HCT116 (cell line): ENCODE results near the gene BRWD1. TPM values are rescaled to one million over a fixed set of nuclear protein-coding genes. Genes with fewer than 3 reads are reported as not detected.

Experiments used
- ATAC-seq: fragments of 200-7000 bp; cut with Tn5 transposase; 2 replicates; pipeline ENCODE4 v1.9.1; 2020; ENCODE audit warnings: mild to moderate bottlenecking, moderate library complexity
- BruUV-seq: library from RNA; stranded (reverse); fragments of 400-500 nt; replicated peaks from 2 replicates; lab custom pipeline; 2021; lab: Mats Ljungman, UMichigan
- CTCF ChIA-PET: fragments of 300-600 bp; sonication (Branson Sonifier 250); formaldehyde crosslinking; loops from one replicate; lab custom pipeline; 2021; ENCODE audit warnings: antibody characterized with exemption; lab: Charles Lee
- POLR2A ChIA-PET: fragments of 300-600, 350-600 bp; sonication (Branson Sonifier 250); formaldehyde crosslinking; loops from one replicate; lab custom pipeline; 2021; ENCODE audit warnings: antibody characterized with exemption; lab: Charles Lee
- RAD21 ChIA-PET, 2 experiments: fragments of 300-600 bp; sonication (Branson Sonifier 250); formaldehyde crosslinking; loops; one replicate each; lab custom pipeline; 2023; ENCODE audit warnings: low total read pairs in 2 of 2; ENCODE audit not compliant: uncharacterized antibody in 2 of 2, unreplicated experiment in 2 of 2, low non-redundant PET in 1 of 2; lab: Charles Lee
- DNase-seq: peaks from one replicate; pipeline ENCODE4 v3.0.0-alpha.2; 2010; ENCODE audit warnings: low read depth, low spot score
- H2AFZ ChIP-seq: fragments of 200-600 bp; shearing (Covaris generic), sonication (generic); 2 replicates; pipeline ENCODE4 v1.6.1; 2017; ENCODE audit warnings: low read depth, mixed run types, mixed read lengths, antibody characterized with exemption, low read length; ENCODE audit not compliant: poor library complexity, severe bottlenecking
- H3K27ac ChIP-seq: 2 replicates; pipeline ENCODE4 v1.5.1; 2012; ENCODE audit warnings: low read depth, low read length
- H3K27me3 ChIP-seq: fragments of 200-600 bp; sonication (generic); 2 replicates; pipeline ENCODE4 v1.6.1; 2016; ENCODE audit warnings: mixed run types, low read length, mixed read lengths; ENCODE audit not compliant: insufficient read depth
- H3K36me3 ChIP-seq, 2 experiments: fragments of 200-500 bp in 1 of 2; fragments of 200-600 bp in 1 of 2; sonication (Bioruptor generic) in 1 of 2; sonication (generic) in 1 of 2; 2 replicates each; pipeline versions ENCODE4 v1.5.1 to v1.6.1; 2014 to 2016; ENCODE audit warnings: low read length in 2 of 2, inconsistent platforms in 1 of 2, mixed read lengths in 1 of 2, mixed run types in 1 of 2; ENCODE audit not compliant: insufficient read depth in 2 of 2, control insufficient read depth in 1 of 2
- H3K4me1 ChIP-seq, 2 experiments: fragments of 200-600 bp in 1 of 2; sonication (generic) in 1 of 2; 2 replicates each; pipeline versions ENCODE4 v1.5.1 to v1.6.1; 2012 to 2017; ENCODE audit warnings: low read length in 2 of 2, inconsistent platforms in 1 of 2, mild to moderate bottlenecking in 1 of 2, mixed read lengths in 1 of 2, mixed run types in 1 of 2, moderate library complexity in 1 of 2; ENCODE audit not compliant: insufficient read depth in 2 of 2, control insufficient read depth in 1 of 2
- H3K4me2 ChIP-seq: fragments of 200-600 bp; sonication (generic); 2 replicates; pipeline ENCODE4 v1.6.1; 2017; ENCODE audit warnings: mixed run types, low read length, mixed read lengths
- H3K4me3 ChIP-seq, 2 experiments: fragments of 200-600 bp in 1 of 2; sonication (generic) in 1 of 2; replicated peaks in 1 of 2; 2 replicates each; pipeline ENCODE4 v1.5.1; 2011 to 2016; ENCODE audit warnings: low read length in 2 of 2, control low read depth in 1 of 2, low read depth in 1 of 2, mild to moderate bottlenecking in 1 of 2, mixed read lengths in 1 of 2, mixed run types in 1 of 2
- H3K79me2 ChIP-seq: fragments of 200-600 bp; sonication (generic); 2 replicates; pipeline ENCODE4 v1.6.1; 2017; ENCODE audit warnings: mild to moderate bottlenecking, mixed run types, low read length, moderate library complexity, mixed read lengths; ENCODE audit not compliant: insufficient read depth
- H3K9ac ChIP-seq: fragments of 200-600 bp; sonication (generic); 2 replicates; pipeline ENCODE4 v1.6.1; 2016; ENCODE audit warnings: low read length, mixed read lengths
- H3K9me2 ChIP-seq: fragments of 200-600 bp; sonication (generic), shearing (Covaris generic); 2 replicates; pipeline ENCODE4 v1.6.1; 2017; ENCODE audit warnings: mixed run types, mild to moderate bottlenecking, moderate library complexity; ENCODE audit not compliant: insufficient read depth
- H3K9me3 ChIP-seq, 2 experiments: fragments of 200-500 bp in 1 of 2; fragments of 200-600 bp in 1 of 2; sonication (Bioruptor generic) in 1 of 2; sonication (generic) in 1 of 2; 2 replicates each; pipeline ENCODE4 v1.6.1; 2014 to 2017; ENCODE audit warnings: low read length in 2 of 2, mixed read lengths in 2 of 2, inconsistent platforms in 1 of 2, low read depth in 1 of 2, mild to moderate bottlenecking in 1 of 2, mixed run types in 1 of 2, moderate library complexity in 1 of 2; ENCODE audit not compliant: control insufficient read depth in 1 of 2, insufficient read depth in 1 of 2
- H4K20me1 ChIP-seq: fragments of 200-600 bp; sonication (generic), shearing (Covaris generic); 2 replicates; pipeline ENCODE4 v1.6.1; 2017; ENCODE audit warnings: mixed run types, mild to moderate bottlenecking, moderate library complexity; ENCODE audit not compliant: insufficient read depth
- ATF3 ChIP-seq: IDR thresholded peaks from 2 replicates; pipeline ENCODE4 v1.6.1; 2012
- CBX3 ChIP-seq: IDR thresholded peaks from 2 replicates; pipeline ENCODE4 v1.6.1; 2012; ENCODE audit warnings: low read depth
- CEBPB ChIP-seq: IDR thresholded peaks from 2 replicates; pipeline ENCODE4 v1.6.1; 2012; ENCODE audit warnings: low read depth
- EGR1 ChIP-seq: IDR thresholded peaks from 2 replicates; pipeline ENCODE4 v1.6.1; 2012; ENCODE audit warnings: low read depth
- ELF1 ChIP-seq: IDR thresholded peaks from 2 replicates; pipeline ENCODE4 v1.6.1; 2012; ENCODE audit warnings: low read depth, borderline replicate concordance
- EZH2 ChIP-seq: fragments of 200-600 bp; sonication (generic); IDR thresholded peaks from 2 replicates; pipeline ENCODE4 v1.6.1; 2017; ENCODE audit warnings: antibody characterized with exemption, mixed run types
- EZH2phosphoT487 ChIP-seq: fragments of 200-600 bp; IDR thresholded peaks from 2 replicates; pipeline ENCODE4 v1.6.1; 2018; ENCODE audit warnings: antibody characterized with exemption, borderline replicate concordance
- FOSL1 ChIP-seq: IDR thresholded peaks from 2 replicates; pipeline ENCODE4 v1.6.1; 2012; ENCODE audit warnings: low read depth
- JUND ChIP-seq: IDR thresholded peaks from 2 replicates; pipeline ENCODE4 v1.6.1; 2012
- REST ChIP-seq: IDR thresholded peaks from 2 replicates; pipeline ENCODE4 v1.6.1; 2012; ENCODE audit warnings: low read depth
- SIN3A ChIP-seq: IDR thresholded peaks from 2 replicates; pipeline ENCODE4 v1.6.1; 2012; ENCODE audit warnings: low read depth
- SP1 ChIP-seq: IDR thresholded peaks from 2 replicates; pipeline ENCODE4 v1.6.1; 2012; ENCODE audit warnings: low read depth
- SRF ChIP-seq: IDR thresholded peaks from 2 replicates; pipeline ENCODE4 v1.6.1; 2012; ENCODE audit warnings: low read depth
- ZNF274 ChIP-seq: fragments of 200-500 bp; sonication (Bioruptor generic); IDR thresholded peaks from 2 replicates; pipeline ENCODE4 v1.6.1; 2014; ENCODE audit warnings: mild to moderate bottlenecking, low read depth, low read length, inconsistent platforms
- intact Hi-C: fragments of 100-400 bp; cut with micrococcal nuclease; formaldehyde crosslinking; loops from 2 replicates; pipeline ENCODE4 v1.10.0; 2022
- total RNA-seq: library from RNA; stranded (reverse); gene quantifications from one replicate; pipeline ENCODE4 v1.2.1, GENCODE V29; 2021; ENCODE audit not compliant: unreplicated experiment

BRWD1 gene
- total RNA-seq, 1 experiment from 2014 or later: 33.1 TPM

GRCh38 chr21:39362733-39363132, 49.3 kb upstream of the BRWD1 start (continued):
- TF ChIP-seq REST (no peak), FOSL1 (no peak), EZH2phosphoT487 (no peak), SP1 (no peak), EZH2 (no peak)

GRCh38 chr21:39359382-39359781, 46.0 kb upstream of the BRWD1 start:
- no peak for TF ChIP-seq ELF1
- no peak for TF ChIP-seq CEBPB
- TF ChIP-seq ATF3: no peak
- no peak for TF ChIP-seq SIN3A
- TF ChIP-seq REST: no peak
- no peak for TF ChIP-seq EZH2
- TF ChIP-seq SRF: no peak
- TF ChIP-seq JUND: no peak
- no peak for TF ChIP-seq ZNF274
- TF ChIP-seq CBX3: no peak
- no peak for TF ChIP-seq EGR1
- H3K9me2 ChIP-seq: no peaks in the 10 kb centered on the region
- no peaks in the 10 kb centered on the region for H3K4me1 ChIP-seq
- H3K36me3 ChIP-seq: no peaks in the 10 kb centered on the region
- ChIA-PET CTCF (no interaction called here), RAD21 (no interaction called here), POLR2A (interaction anchor here (0.5 kb wide), 1 partner anchor 28 kb away, joined by 4 read pairs; no protein-coding TSS in a partner anchor)
- H3K9me3 ChIP-seq: no peaks in the 10 kb centered on the region
- H4K20me1 ChIP-seq: no peaks in the 10 kb centered on the region
- no peak overlapping the region for H3K27ac ChIP-seq
- no peak overlapping the region for H2AFZ ChIP-seq
- BruUV-seq: no TSS peak
- H3K4me3 ChIP-seq: no peak overlapping the region
- H3K27me3 ChIP-seq: no peaks in the 10 kb centered on the region
- no peaks in the 10 kb centered on the region for H3K79me2 ChIP-seq
- no peak overlapping the region for H3K4me2 ChIP-seq
- DNase-seq (no peak), ATAC-seq (no peak)
- intact Hi-C loops: no loop called here
- H3K9ac ChIP-seq: no peak overlapping the region
